Ramos (cell line): ENCODE data around the gene GRIN1.

Source experiments
- in situ Hi-C: fragments of 300-500 bp; cut with MboI; formaldehyde crosslinking; loops from one replicate; pipeline ENCODE4 v1.14.3; 2022; ENCODE audit warnings: low sequenced_read_pairs; ENCODE audit not compliant: unreplicated experiment

GRIN1 gene

DNA sequence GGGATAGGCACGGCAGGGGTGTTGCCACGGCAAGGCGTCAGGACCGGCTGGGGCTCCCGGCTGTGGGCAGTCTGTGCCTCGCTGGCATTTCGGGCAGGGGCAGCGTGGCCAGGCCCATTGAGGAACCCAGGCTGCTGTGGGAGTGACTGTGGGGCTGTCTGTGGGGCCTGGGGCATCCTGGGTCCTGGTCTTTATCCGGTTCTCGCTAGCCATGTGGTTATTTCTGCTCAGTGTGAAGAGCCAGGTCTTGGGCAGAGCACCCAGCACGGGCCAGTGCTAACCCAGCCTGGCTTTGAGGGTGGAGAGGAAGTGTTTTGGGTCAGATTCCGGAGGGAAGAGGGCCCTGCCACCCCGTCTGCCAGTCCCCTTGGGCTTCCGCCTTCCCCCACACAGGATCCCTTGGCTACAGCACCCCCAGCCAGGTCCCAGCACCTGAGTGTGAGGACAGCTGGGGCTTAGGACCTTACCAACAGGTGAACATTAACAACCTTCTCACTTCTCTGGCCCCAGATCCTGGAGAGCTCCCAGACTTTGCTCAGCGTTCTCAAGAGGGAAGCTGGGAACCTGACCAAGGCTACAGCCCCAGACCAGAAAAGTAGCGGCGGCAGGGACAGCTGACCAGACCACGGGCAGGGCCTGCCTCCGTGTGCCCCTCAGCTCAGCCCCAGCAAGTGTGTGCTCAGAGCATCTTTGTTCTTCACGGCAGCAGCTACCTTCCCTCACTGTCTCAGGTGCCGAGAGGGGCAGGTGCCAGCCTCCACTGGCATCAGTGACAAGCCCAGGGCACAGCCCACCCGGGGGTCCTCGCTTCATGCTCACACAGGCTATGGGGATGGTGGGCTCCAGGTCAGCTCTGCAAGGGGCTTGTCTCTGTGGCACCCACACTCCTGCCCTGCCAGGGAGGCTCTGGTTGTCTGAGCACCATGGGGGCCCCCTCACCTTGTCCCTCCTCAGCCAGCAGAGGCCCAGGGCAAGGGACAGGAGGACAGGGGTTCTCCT lies 50.6 kb downstream of the GRIN1 start:
- in situ Hi-C loops, result no loop called here

- in situ Hi-C loops, result no loop called here
Observed at GRCh38 chr9:137190315-137190856, 51.4 kb downstream of the GRIN1 start.

- in situ Hi-C loops, result no loop called here
Observed at GRCh38 chr9:137191245-137191644, 52.3 kb downstream of the GRIN1 start.

- in situ Hi-C loops, result no loop called here
Observed at GRCh38 chr9:137191691-137192447, 52.9 kb downstream of the GRIN1 start.

DNA sequence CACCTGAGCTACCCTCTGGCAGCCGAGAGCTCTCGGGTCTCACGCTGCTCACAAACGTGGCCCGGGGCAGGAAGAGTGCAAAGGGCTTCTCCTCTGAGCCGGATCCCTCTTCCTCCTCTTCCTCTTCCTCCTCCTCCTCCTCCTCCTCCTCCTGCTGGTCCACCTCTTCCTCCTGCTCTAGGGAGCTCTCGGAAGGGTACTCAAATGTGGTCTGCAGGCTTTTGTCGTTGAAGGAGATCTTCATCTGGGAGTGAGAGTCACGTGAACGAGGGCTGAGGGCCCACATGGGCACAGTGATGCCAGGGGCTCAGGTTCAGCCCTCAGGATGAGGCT lies 53.5 kb downstream of the GRIN1 start:
- in situ Hi-C loops, result no loop called here

- in situ Hi-C loops, result no loop called here
Observed at GRCh38 chr9:137192859-137193258, 53.9 kb downstream of the GRIN1 start.

GRCh38 chr9:137193771-137194170 lies 54.8 kb downstream of the GRIN1 start:
- in situ Hi-C loops, result no loop called here

DNA sequence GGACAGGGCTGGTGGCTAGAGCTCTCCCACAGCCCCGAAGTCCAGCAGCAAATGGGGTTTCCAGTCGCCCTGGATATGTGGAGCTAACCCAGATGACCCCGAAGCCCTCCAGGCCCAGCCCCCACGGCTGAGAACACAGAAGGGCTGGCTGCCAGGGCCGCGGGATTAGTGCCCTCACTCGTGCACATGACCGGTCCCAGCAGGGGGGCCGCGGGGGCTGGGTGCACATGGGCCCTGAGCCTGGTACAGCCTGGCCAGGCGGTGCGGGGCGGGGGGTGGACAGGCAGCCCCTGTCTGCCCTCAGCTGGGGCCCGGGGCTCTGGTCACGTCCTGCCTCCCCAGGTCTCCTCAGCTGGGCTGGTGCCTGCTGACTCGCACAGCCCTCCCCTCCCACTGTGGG lies 55.4 kb downstream of the GRIN1 start:
- in situ Hi-C loops, result no loop called here

- in situ Hi-C loops, result no loop called here
Observed at GRCh38 chr9:137194909-137195308, 56.0 kb downstream of the GRIN1 start.

- in situ Hi-C loops, result no loop called here
Observed at GRCh38 chr9:137195525-137196220, 56.7 kb downstream of the GRIN1 start.

GRCh38 chr9:137198051-137198901 lies 59.3 kb downstream of the GRIN1 start:
- in situ Hi-C loops, result no loop called here

- in situ Hi-C loops, result no loop called here
Observed at GRCh38 chr9:137198902-137199283, 59.9 kb downstream of the GRIN1 start.

- in situ Hi-C loops, result no loop called here
Observed at GRCh38 chr9:137199411-137200121, 60.6 kb downstream of the GRIN1 start.

DNA sequence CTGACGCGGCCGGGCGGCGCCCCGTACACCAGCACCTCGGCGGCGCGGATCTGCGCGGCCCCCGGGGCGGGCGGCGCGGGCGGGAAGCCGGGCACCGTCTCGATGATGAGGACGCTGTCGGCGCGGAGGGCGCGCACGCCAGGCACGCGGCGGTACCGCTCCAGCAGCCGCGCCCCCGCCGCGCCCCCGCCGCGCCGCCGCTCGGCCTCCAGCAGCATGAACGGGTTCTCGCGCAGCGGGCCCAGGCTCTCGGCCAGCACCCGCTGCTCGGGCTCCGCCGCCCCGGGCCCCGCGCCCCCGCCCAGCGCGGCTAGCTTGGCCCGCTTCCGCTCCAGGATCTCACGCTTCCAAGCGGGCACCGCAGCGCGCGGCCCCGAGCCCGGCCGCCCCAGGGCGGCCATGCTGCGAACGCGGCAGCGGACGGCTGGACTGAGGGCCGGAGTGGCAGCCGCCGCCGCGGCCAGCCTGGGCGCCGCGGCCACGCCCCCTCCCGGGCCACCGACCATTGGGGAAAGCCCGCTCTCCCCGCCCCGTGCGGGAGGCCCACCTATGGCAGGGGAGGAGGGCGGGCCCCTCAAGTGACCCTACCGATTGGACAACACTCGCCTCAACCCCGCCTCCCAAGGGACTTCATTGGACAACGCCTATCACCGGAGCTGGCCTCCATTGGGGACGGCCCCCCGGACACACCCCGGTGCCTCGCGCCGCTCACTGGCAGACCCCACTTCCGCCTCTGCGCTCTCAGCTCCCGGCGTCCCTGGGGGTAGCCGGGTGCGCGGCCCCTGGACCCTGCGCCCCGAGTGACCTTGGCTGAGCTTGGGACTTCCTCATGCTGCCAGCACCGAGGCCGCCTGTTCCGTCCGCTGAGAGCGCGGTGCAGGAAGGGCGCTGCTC lies 61.6 kb downstream of the GRIN1 start, which contains the start of gene TPRN:
TSS of gene TPRN (minus strand) at position 431 of the 894 bp plus-strand sequence. CDS start at position 401, 30 bp downstream.
- in situ Hi-C loops, result no loop called here

DNA sequence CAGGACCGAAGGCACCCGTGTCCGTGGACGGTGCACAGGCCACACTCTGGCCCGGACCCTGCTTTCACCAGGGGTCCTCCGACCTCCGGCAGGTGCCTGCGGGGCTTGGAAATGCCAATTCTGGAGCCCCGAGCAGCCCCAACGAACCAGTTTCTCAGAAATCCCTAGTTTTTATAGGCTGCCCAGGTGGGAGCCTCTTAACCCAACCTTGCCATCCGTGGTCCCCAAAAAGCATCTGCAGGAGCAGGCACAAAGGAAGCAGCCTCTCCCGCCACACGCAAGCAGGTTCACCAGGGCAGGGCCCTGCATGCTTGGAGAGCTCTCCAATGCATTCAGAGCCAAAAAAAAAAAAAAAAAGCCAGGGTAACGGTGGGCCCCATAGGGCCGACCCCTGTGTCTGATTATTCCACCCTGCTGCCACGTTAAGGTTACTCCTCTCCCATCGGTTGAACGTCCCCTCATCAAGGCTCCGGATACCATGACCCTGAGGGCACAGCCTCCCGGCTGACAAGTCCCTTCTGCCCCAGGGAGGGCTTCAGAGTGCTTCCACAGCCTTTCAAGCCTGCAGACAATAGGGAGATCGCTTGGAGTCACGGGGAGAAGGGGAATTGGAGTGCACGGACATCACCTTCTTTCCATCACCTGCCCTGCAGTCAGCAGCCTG lies 62.4 kb downstream of the GRIN1 start:
- in situ Hi-C loops, result no loop called here

DNA sequence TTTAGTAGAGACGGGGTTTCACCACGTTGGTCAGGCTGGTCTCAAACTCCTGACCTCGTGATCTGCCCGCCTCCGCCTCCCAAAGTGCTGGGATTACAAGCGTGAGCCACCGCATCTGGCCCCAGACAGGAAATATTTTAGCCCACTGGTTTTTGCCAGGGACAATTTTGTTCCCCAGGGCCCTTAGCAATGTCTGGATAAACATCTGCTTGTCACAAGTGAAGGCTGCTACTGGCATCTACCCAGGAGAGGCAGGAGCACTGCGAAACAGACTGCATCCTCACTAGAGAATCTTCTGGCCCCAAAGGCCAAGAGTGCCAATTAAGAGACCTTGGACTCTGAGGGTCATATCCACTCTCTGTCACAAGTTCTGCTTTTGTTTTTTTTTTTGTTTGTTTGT lies 64.0 kb downstream of the GRIN1 start:
- in situ Hi-C loops, result no loop called here

GRCh38 chr9:137204731-137205125 lies 65.8 kb downstream of the GRIN1 start:
- in situ Hi-C loops, result no loop called here
